ENCODE measurements around the gene SHE. TPM values are rescaled to one million over a fixed set of nuclear protein-coding genes. Genes with fewer than 3 reads are reported as not detected.

Gene SHE
- total RNA-seq, 1 experiment from 2014 or later = not detected

- no peaks in the 10 kb centered on the region for H3K9me3 Mint-ChIP-seq (ENCODE audit: low read depth, unreplicated experiment)
- CTCF ChIA-PET = interaction anchor here (0.6 to 1.1 kb wide), 2 partner anchors 20 to 275 kb away, joined by 3 read pairs; no protein-coding TSS in a partner anchor
- H3K27me3 Mint-ChIP-seq (ENCODE audit: unreplicated experiment) = peaks cover 64% of the 10 kb centered on the region
- no TSS peak for BruUV-seq (replicated peaks)
- intact Hi-C loops (cut with micrococcal nuclease; ENCODE audit: unreplicated experiment) = no loop called here
- H3K27ac Mint-ChIP-seq (ENCODE audit: unreplicated experiment) = no peak overlapping the region
- no peak for TF ChIP-seq CTCF (IDR thresholded peaks at IDR 0.05; ENCODE audit: unreplicated experiment)
- H3K4me1 Mint-ChIP-seq (ENCODE audit: low read depth, unreplicated experiment) = no peaks in the 10 kb centered on the region
- H3K4me3 Mint-ChIP-seq (ENCODE audit: low read depth, unreplicated experiment) = no peak overlapping the region
- no peaks in the 10 kb centered on the region for H3K36me3 Mint-ChIP-seq (ENCODE audit: insufficient read depth, unreplicated experiment)
- DNase-seq = no peak
Measured at GRCh38 chr1:154500533-154500932, 1.7 kb downstream of the SHE start.

DNA sequence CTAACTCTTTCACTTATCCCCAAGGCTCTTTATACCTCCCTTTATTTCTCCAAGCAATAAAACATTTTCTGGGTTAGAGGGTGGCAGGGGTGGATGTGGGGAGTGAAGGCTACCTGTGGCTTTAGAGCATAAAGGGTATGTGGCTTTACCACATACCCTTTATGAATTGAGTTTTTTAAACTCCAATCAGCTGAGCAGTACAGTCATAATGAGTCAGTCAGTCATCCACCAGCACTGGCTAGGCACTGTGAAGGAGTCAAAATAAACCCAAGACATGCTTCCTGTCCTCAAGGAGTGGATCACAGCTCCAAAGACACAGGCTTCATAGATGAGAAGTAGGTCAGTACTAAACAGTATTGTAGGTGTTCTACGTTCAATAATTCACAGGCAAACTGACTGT lies 2.8 kb downstream of the SHE start:
- no peak for DNase-seq
- no peaks in the 10 kb centered on the region for H3K4me1 Mint-ChIP-seq (ENCODE audit: low read depth, unreplicated experiment)

DNA sequence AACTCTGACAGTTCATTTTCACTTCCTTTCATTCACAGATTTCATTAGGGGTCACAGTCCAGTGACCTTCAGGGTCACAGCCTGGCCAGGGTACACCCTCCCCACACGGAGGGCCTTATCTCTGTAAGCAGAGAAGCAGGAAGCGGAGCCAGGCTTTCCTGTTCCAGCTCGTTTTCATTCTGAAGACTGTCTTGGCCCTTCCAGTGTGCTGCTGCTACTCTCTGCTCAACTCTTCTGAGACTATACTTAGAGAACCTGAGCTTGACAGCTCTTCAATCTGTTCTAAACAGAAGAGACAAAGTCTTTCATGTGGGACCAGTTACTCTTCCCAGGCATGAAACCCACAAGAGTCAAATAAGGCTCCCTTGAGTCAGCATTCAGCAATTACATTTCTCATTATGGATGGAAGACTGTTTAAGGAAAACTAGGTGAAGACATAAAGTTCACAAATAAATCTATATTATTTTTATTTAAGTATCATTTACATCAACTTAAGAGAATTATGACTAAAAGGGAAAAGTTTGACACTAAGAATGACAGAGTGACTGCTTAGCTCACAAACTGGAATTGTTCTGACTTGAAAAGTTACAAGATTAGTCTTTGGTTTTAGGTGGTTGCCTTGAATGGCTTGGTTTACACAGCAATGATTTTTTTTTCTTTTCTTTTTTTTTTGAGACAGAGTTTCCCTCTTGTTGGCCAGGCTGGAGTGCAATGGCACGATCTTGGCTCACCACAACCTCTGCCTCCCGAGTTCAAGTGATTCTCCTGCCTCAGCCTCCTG lies 5.0 kb downstream of the SHE start:
- Mint-ChIP-seq H3K4me1 (ENCODE audit: low read depth, unreplicated experiment) (no peaks in the 10 kb centered on the region), H3K9me3 (ENCODE audit: low read depth, unreplicated experiment) (no peaks in the 10 kb centered on the region), H3K27ac (ENCODE audit: unreplicated experiment) (no peak overlapping the region), H3K27me3 (ENCODE audit: unreplicated experiment) (peaks cover 57% of the 10 kb centered on the region), H3K4me3 (ENCODE audit: low read depth, unreplicated experiment) (no peak overlapping the region), H3K36me3 (ENCODE audit: insufficient read depth, unreplicated experiment) (no peaks in the 10 kb centered on the region)
- no TSS peak for BruUV-seq (replicated peaks)
- no peak for DNase-seq
- no peak for TF ChIP-seq CTCF (IDR thresholded peaks at IDR 0.05; ENCODE audit: unreplicated experiment)
- intact Hi-C loops (cut with micrococcal nuclease; ENCODE audit: unreplicated experiment) = no loop called here
- CTCF ChIA-PET = interaction anchor here (0.6 to 1.1 kb wide), 2 partner anchors 11 to 12 kb away, joined by 3 to 5 read pairs; no protein-coding TSS in a partner anchor

More for the DNA sequence above, 2.8 kb downstream of the SHE start:
- BruUV-seq (replicated peaks) = no TSS peak
- intact Hi-C loops (cut with micrococcal nuclease; ENCODE audit: unreplicated experiment) = no loop called here
- H3K27me3 Mint-ChIP-seq (ENCODE audit: unreplicated experiment) = peaks cover 53% of the 10 kb centered on the region
- H3K4me3 Mint-ChIP-seq (ENCODE audit: low read depth, unreplicated experiment) = no peak overlapping the region
- H3K27ac Mint-ChIP-seq (ENCODE audit: unreplicated experiment) = no peak overlapping the region
- CTCF ChIA-PET = no interaction called here
- no peak for TF ChIP-seq CTCF (IDR thresholded peaks at IDR 0.05; ENCODE audit: unreplicated experiment)
- H3K36me3 Mint-ChIP-seq (ENCODE audit: insufficient read depth, unreplicated experiment) = no peaks in the 10 kb centered on the region
- no peaks in the 10 kb centered on the region for H3K9me3 Mint-ChIP-seq (ENCODE audit: low read depth, unreplicated experiment)

GRCh38 chr1:154496383-154496782 lies 5.8 kb downstream of the SHE start:
- H3K4me1 Mint-ChIP-seq (ENCODE audit: low read depth, unreplicated experiment) = no peaks in the 10 kb centered on the region
- H3K36me3 Mint-ChIP-seq (ENCODE audit: insufficient read depth, unreplicated experiment) = no peaks in the 10 kb centered on the region
- H3K27me3 Mint-ChIP-seq (ENCODE audit: unreplicated experiment) = peaks cover 58% of the 10 kb centered on the region
- TF ChIP-seq CTCF (IDR thresholded peaks at IDR 0.05; ENCODE audit: unreplicated experiment) = no peak
- CTCF ChIA-PET = interaction anchor here (0.6 to 1.1 kb wide), 2 partner anchors 11 to 12 kb away, joined by 3 to 5 read pairs; no protein-coding TSS in a partner anchor
- intact Hi-C loops (cut with micrococcal nuclease; ENCODE audit: unreplicated experiment) = no loop called here
- no peak for DNase-seq
- no peak overlapping the region for H3K4me3 Mint-ChIP-seq (ENCODE audit: low read depth, unreplicated experiment)
- no peak overlapping the region for H3K27ac Mint-ChIP-seq (ENCODE audit: unreplicated experiment)
- BruUV-seq (replicated peaks) = no TSS peak
- H3K9me3 Mint-ChIP-seq (ENCODE audit: low read depth, unreplicated experiment) = no peaks in the 10 kb centered on the region

Measured in Calu3 (cell line).